HL-60/S4 (cell line): ENCODE data around the gene SLF1.

Experiments used
- in situ Hi-C: fragments of 300-500 bp; cut with MboI; formaldehyde crosslinking; loops from 2 replicates; pipeline ENCODE4 v1.14.3; 2022; ENCODE audit warnings: low sequenced_read_pairs

Gene SLF1

DNA sequence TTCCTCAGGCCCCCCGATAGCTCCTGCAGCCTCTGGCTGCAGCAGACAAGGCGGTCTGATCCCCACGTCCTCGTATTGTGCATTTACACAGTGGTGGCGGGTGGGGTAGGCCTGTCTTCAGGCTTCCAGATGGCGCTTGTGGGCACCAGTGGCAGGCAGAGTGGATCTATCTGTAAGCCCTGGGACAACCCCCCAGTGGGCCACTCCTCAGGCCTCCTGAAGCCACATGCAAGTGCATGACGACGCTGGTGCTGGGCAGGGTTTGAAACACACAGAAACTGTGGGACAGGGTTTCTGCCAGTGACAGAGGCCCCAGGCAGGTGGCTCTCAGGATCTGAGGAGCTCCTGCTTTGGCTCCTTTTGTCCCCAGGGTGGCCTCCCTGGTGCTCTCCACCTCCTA is 42.0 kb downstream of the SLF1 start:
- in situ Hi-C loops = no loop called here

GRCh38 chr5:94661086-94661485 is 42.6 kb downstream of the SLF1 start:
- in situ Hi-C loops = no loop called here

- in situ Hi-C loops = no loop called here
Observed at GRCh38 chr5:94667937-94668336, 49.5 kb downstream of the SLF1 start.

DNA sequence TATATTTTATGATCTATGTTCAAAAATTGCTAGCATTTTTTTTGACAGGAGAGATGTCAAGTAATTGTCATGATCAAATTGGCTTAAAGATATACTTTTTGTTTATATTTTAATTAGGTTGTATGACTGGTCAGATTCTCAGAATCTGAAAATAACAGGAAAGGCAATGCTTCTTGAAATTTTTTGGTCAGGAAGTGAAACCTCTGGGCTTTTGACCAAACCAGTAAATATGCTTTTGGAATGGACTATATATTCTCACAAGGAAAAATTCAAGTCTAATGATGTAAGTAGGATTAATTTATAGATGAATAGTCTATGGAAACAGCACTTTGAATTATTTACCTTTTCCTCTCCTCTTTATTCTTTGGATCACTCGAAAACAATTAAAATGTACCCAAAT is 52.3 kb downstream of the SLF1 start:
- in situ Hi-C loops = no loop called here

GRCh38 chr5:94672746-94673145 is 54.3 kb downstream of the SLF1 start:
- in situ Hi-C loops = no loop called here

- in situ Hi-C loops = no loop called here
Observed at GRCh38 chr5:94674490-94675382, 56.3 kb downstream of the SLF1 start.

DNA sequence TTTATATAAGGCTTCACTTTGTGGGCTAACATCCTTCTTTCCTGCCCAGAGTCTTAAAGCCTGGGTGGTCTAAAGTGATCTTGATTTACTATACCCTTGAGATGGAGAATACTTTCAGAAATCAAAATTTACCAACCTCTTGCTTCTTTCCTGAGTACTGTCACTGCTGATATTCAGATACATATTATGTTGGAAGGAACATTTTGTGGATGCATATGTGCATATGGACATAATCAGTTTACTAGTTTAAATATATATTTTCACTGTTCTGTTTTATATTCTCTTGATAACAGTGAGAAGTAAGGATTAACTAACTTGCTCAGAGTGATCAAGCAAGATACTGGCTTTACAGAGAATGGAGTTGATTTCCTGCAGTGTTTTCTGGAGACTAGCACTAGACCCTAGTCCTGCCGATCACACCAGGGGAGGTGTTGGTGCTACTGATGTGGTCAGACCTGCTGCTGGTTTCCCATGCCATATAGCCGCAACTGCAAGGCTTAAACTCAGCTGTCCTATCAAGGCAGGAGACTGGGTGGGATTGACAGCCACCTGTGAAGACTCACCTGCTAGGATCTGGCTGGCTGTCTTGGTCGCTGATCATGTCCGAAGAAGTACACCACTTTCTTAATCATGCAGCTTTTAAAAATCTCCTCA is 57.6 kb downstream of the SLF1 start:
- in situ Hi-C loops = no loop called here

DNA sequence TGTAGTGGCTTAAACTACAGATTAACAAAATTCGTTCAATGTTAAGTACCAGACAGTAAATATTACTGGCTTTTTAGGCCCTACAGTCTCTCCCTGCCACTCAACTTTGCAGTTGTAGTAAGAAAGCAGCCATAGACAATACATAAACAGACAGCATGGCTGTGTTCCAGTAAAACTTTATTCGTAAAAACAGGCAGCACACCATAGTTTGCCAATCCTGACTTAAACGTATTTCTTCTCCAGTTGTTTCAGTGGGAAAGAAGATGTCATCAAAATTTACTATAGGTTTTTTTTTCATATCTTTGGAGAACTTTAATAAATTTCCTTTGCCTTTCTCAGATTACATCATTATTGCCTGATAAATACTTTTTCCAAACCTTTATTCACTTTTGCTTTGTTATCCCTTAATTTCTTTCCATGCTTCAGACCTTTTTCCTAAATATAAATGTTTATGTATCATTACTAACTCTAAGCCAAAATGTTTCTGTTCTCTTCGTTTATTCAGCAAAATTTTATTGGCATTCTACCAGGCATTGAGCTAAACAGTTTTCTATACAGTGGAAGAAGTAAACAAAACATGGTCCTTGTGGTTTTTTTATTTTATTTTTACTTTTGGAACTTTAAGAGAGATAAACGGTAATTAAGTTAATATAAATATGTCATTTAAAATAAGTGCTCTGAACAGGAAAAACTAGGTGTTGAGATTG is 64.5 kb downstream of the SLF1 start:
- in situ Hi-C loops = no loop called here

GRCh38 chr5:94689908-94690307 is 71.4 kb downstream of the SLF1 start:
- in situ Hi-C loops = no loop called here

DNA sequence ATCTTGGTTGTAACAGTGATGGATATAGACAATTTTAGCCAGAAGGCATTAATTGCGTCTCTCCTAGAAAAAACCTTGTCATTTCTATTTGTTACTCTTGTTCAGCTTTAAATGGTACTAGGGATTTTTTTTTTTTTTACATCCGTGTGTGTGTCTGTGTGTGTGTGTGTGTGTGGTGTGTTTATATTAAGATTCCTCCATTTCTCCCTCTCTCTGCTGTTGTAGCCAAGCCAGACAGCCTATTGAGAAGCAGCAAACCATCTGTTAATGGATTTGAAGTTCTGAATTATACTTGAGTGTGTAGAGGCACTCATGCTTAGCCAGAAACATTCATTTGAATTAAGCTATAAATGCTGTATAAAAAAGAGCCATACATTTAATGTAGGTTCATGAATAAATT is 72.3 kb downstream of the SLF1 start:
- in situ Hi-C loops = no loop called here

DNA sequence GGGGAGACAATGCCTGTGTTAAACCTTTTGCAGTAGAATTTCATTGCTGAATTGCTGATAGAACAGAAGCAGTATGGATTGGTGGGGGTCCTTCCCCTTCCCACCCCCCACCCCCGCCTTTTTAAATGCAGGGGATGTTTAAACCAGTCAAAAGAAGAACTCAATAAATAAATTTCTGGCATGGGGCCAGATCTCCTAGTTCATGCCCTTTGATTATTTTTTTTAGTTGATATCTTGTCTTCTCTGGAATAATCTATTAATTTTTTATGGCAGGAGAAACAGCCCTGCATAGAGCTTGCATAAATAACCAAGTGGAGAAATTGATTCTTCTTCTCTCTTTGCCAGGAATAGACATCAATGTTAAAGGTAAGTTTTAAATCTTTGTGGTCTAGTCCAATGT is 72.8 kb downstream of the SLF1 start:
- in situ Hi-C loops = no loop called here

DNA sequence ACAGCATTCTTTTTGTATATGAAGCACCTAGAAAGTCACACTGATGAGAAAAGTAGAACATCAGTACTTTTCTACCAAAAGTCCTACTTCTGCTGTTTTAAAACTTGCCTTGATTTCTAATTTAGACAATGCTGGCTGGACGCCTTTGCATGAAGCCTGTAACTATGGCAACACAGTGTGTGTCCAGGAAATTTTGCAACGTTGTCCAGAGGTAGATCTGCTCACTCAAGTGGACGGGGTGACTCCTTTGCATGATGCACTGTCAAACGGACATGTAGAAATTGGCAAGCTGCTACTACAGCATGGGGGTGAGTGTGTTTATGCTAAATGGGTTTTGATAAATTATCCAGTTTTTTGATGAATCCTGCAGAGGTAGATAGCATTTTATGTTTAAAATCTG is 73.5 kb downstream of the SLF1 start:
- in situ Hi-C loops = no loop called here

- in situ Hi-C loops = no loop called here
Observed at GRCh38 chr5:94692581-94692980, 74.1 kb downstream of the SLF1 start.

DNA sequence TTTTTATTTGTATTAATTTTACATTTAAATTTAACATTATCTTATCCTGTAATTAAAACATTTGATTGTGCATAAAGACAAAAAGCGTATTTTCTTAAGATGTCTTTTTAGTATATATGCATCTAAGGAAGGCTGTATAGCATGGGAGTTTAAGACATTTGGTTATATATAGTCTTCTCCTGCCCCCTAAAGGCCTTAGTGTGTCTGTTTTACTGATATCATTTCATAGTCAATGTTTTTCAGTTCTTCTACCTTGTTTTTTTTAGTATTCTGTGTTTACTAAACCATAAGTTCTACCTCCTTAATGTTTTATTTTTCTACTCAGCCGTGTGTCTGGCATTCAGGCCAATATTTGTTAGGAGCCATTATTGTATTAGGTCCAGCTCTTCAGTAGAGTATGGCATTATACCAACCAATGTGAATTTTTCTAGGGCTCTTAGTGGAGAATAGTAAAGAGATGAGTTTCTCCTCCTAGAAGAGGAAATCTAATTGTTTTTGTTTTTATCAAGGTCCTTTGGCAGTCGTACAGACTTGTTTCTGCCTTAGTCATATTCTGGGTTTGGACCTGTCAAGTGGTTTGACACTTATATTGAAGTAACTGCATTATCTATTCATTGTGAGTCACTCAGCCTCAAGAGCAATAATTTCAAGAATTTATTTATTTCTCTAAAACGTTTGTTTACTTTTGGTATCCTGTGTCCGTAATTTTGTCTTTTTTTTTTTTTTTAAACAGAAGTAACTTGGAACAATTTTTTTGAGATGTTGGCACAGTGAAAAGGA is 74.8 kb downstream of the SLF1 start:
- in situ Hi-C loops = no loop called here

DNA sequence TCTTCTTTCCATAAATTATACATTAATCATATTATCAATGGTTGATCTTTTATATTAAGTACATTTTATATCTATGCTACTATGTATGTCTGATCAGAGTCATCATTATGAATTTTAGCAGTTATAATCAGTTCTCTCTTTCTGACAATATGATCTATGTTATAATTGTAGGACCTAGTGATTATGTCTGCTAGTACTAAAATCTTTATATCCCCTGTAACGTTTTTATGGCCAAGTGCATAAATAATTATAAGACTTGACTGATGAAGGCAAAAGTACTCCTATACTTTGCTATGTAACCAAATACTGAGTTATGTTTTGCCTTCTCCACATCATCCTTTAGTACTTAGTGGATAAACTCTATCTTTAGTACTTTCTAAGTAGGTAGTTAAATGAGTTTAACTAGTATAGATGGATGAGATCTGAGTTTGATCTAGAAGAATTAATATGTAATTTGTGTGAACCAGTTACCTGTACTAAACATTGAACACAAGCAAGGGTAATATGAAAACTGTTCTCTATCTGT is 75.4 kb downstream of the SLF1 start:
- in situ Hi-C loops = no loop called here

GRCh38 chr5:94694671-94695070 is 76.2 kb downstream of the SLF1 start:
- in situ Hi-C loops = no loop called here

GRCh38 chr5:94698197-94698596 is 79.7 kb downstream of the SLF1 start:
- in situ Hi-C loops = no loop called here

DNA sequence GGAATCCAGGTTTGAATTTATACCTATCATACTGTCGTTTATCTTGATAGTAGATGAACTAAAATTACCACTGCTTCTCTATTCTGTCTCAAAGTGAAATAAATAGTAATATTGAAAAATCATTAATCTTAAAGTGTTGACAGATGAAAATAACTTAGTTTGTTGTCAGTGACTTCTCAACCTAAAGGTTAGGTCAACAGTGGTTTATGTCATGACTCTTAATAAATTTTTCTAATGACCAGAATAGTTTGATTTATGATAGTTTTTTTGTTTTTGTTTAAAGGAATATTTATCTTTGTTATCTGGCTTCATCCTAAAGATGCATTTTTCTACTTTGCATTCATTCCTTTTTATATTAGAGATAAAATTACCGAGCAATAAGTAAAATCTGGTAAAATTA is 81.1 kb downstream of the SLF1 start:
- in situ Hi-C loops = no loop called here

- in situ Hi-C loops = no loop called here
Observed at GRCh38 chr5:94700592-94700991, 82.1 kb downstream of the SLF1 start.

DNA sequence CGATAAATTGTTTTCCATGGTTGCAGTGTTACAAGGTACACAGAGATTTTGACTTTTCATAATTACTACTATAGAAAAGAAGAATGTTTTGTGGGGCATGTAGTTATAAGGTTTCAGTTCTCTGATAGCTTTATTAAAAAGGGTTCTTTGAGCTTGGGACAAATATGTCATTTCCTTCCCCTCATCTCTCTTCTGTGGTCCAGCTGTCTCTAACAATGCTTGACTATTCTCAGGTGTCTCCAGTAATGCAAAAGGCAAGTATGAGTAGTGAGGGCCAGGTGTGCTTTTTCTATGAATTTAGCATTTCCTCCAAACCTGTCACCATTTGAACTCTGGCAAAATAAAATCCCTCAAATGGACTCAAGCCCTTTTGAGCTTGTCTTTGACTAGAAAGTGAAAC is 84.3 kb downstream of the SLF1 start:
- in situ Hi-C loops = no loop called here

- in situ Hi-C loops = no loop called here
Observed at GRCh38 chr5:94705427-94705826, 87.0 kb downstream of the SLF1 start.
